Endothelial cell of umbilical vein (primary cell): ENCODE measurements around the gene SRBD1. TPM values are rescaled to one million over a fixed set of nuclear protein-coding genes. Genes with fewer than 3 reads are reported as not detected.

Experiments used
- BruUV-seq: library from RNA; stranded (reverse); fragments of 400-500 nt; replicated peaks from 2 replicates; lab custom pipeline; 2021; lab: Mats Ljungman, UMichigan
- CTCF ChIA-PET: fragments of 300-600, 350-600 bp; sonication (Branson Sonifier 250); formaldehyde crosslinking; loops from one replicate; lab custom pipeline; 2021; ENCODE audit warnings: antibody characterized with exemption, inconsistent platforms; lab: Charles Lee
- POLR2A ChIA-PET: fragments of 300-600, 350-600 bp; sonication (Branson Sonifier 250); formaldehyde crosslinking; loops from one replicate; lab custom pipeline; 2021; ENCODE audit warnings: antibody characterized with exemption, inconsistent platforms; lab: Charles Lee
- DNase-seq: peaks from one replicate; pipeline ENCODE4 v3.0.0-alpha.2; 2011; ENCODE audit warnings: low read depth, low spot score
- FAIRE-seq: peaks from 2 replicates; lab custom pipeline; 2011; peaks lifted over from hg19 to GRCh38; lab: Jason Lieb, UNC
- H2AFZ ChIP-seq: 2 replicates; pipeline ENCODE4 v1.6.0; 2012; ENCODE audit warnings: low read depth, low read length, control low read depth, inconsistent platforms
- H3K27ac ChIP-seq: 2 replicates; pipeline ENCODE4 v1.5.1; 2011; ENCODE audit warnings: low read depth, mild to moderate bottlenecking, control low read depth, low read length, moderate library complexity; ENCODE audit not compliant: insufficient read depth
- H3K27me3 ChIP-seq, 2 experiments: 2 replicates each; pipeline versions ENCODE4 v1.6.0 to v1.6.1; 2011; ENCODE audit warnings: low read length in 2 of 2, mixed read lengths in 1 of 2; ENCODE audit not compliant: control insufficient read depth in 2 of 2, insufficient read depth in 2 of 2
- H3K36me3 ChIP-seq, 2 experiments: 2 replicates in 1 of 2; 3 replicates in 1 of 2; pipeline ENCODE4 v1.5.1; 2011; ENCODE audit warnings: low read length in 2 of 2, mild to moderate bottlenecking in 1 of 2, moderate library complexity in 1 of 2; ENCODE audit not compliant: control insufficient read depth in 2 of 2, insufficient read depth in 2 of 2; ENCODE audit errors: extremely low read depth in 1 of 2
- H3K4me1 ChIP-seq: 3 replicates; pipeline ENCODE4 v1.5.1; 2011; ENCODE audit warnings: mild to moderate bottlenecking, low read length; ENCODE audit not compliant: control insufficient read depth, insufficient read depth; ENCODE audit errors: extremely low read depth
- H3K4me2 ChIP-seq: 2 replicates; pipeline ENCODE4 v1.6.1; 2011; ENCODE audit warnings: low read length, control low read depth, mixed read lengths; ENCODE audit not compliant: insufficient read depth
- H3K4me3 ChIP-seq, 3 experiments: fragments of 200-600 bp in 1 of 3; sonication (generic), shearing (Covaris generic) in 1 of 3; replicated peaks in 1 of 3; 2 replicates each; pipeline ENCODE4 v1.5.1; 2011 to 2016; ENCODE audit warnings: control low read depth in 3 of 3, low read length in 3 of 3, mild to moderate bottlenecking in 2 of 3, inconsistent platforms in 1 of 3, low read depth in 1 of 3, moderate library complexity in 1 of 3; ENCODE audit not compliant: insufficient read depth in 1 of 3
- H3K79me2 ChIP-seq: 2 replicates; pipeline ENCODE4 v1.6.0; 2012; ENCODE audit warnings: low read length, inconsistent platforms; ENCODE audit not compliant: control insufficient read depth, insufficient read depth
- H3K9ac ChIP-seq: replicated peaks from 2 replicates; pipeline ENCODE3; 2011; ENCODE audit warnings: low read length, control low read depth; ENCODE audit not compliant: insufficient read depth; ENCODE audit errors: extremely low read depth
- H3K9me1 ChIP-seq: replicated peaks from 3 replicates; pipeline ENCODE4 v1.6.0; 2011; ENCODE audit warnings: mild to moderate bottlenecking, low read length; ENCODE audit not compliant: control insufficient read depth, insufficient read depth; ENCODE audit errors: extremely low read depth
- H3K9me3 ChIP-seq: replicated peaks from 2 replicates; pipeline ENCODE4 v1.5.1; 2012; ENCODE audit warnings: low read length, inconsistent platforms; ENCODE audit not compliant: control insufficient read depth, insufficient read depth
- H4K20me1 ChIP-seq: replicated peaks from 2 replicates; pipeline ENCODE3; 2011; ENCODE audit warnings: mild to moderate bottlenecking, low read length; ENCODE audit not compliant: control insufficient read depth, insufficient read depth; ENCODE audit errors: extremely low read depth
- CTCF ChIP-seq, 2 donors: IDR thresholded peaks; 1 replicate in 1 of 2; 2 replicates in 1 of 2; pipeline ENCODE4 v1.5.1; 2011; ENCODE audit warnings: low read length in 2 of 2, mild to moderate bottlenecking in 2 of 2, moderate library complexity in 2 of 2, control low read depth in 1 of 2, inconsistent platforms in 1 of 2, low read depth in 1 of 2; ENCODE audit not compliant: insufficient read depth in 1 of 2; ENCODE audit errors: extremely low read depth in 1 of 2
- EZH2 ChIP-seq: IDR thresholded peaks from 2 replicates; pipeline ENCODE4 v1.6.1; 2012; ENCODE audit warnings: borderline replicate concordance, low read depth, mild to moderate bottlenecking, moderate library complexity, low read length, inconsistent platforms; ENCODE audit not compliant: severe bottlenecking
- FOS ChIP-seq: IDR thresholded peaks from 2 replicates; pipeline ENCODE4 v1.6.1; 2011; ENCODE audit warnings: mild to moderate bottlenecking, low read length, moderate library complexity, borderline replicate concordance; ENCODE audit not compliant: insufficient read depth
- GATA2 ChIP-seq: IDR thresholded peaks from 2 replicates; pipeline ENCODE4 v1.7.0; 2011; ENCODE audit warnings: low read depth, mild to moderate bottlenecking, moderate library complexity, mixed read lengths, low read length; ENCODE audit not compliant: insufficient read length, insufficient read depth
- JUN ChIP-seq: IDR thresholded peaks from 2 replicates; pipeline ENCODE4 v1.6.1; 2011; ENCODE audit warnings: borderline replicate concordance, low read depth; ENCODE audit not compliant: insufficient read length, insufficient read depth
- MAX ChIP-seq: IDR thresholded peaks from 2 replicates; pipeline ENCODE4 v1.6.1; 2011; ENCODE audit not compliant: insufficient read depth, insufficient read length
- MYC ChIP-seq: IDR thresholded peaks from one replicate; pipeline ENCODE4 v1.6.1; 2011; ENCODE audit warnings: mild to moderate bottlenecking, low read depth, low read length
- POLR2A ChIP-seq: IDR thresholded peaks from 2 replicates; pipeline ENCODE4 v1.6.1; 2012; ENCODE audit warnings: low read depth, mild to moderate bottlenecking, control low read depth, low read length
- POLR2AphosphoS5 ChIP-seq: IDR thresholded peaks from 2 replicates; pipeline ENCODE4 v1.6.1; 2012; ENCODE audit warnings: low read depth, mild to moderate bottlenecking, control low read depth, low read length, moderate library complexity; ENCODE audit not compliant: insufficient read depth
- dilution Hi-C: fragments of 300-500 bp; cut with MboI; formaldehyde crosslinking; loops from one replicate; pipeline ENCODE4 v1.15.0; 2019; ENCODE audit warnings: low sequenced_read_pairs; ENCODE audit not compliant: extremely low pct_ligation_motif_present
- intact Hi-C: fragments of 100-400 bp; cut with micrococcal nuclease; formaldehyde crosslinking; loops from one replicate; pipeline ENCODE4 v1.10.0; 2022
- polyA plus RNA-seq, 4 experiments: library from polyadenylated mRNA; depleted of rRNA in 3 of 4; stranded (reverse) in 3 of 4; unstranded in 1 of 4; fragments of >200 nt; gene quantifications; 2 replicates each; pipeline versions ENCODE4 v1.2.1 to v1.2.3, GENCODE V29; 2011 to 2012; ENCODE audit warnings: missing spikeins in 1 of 4
- total RNA-seq: library from RNA; stranded (reverse); gene quantifications from 2 replicates; pipeline ENCODE4 v1.2.3, GENCODE V29; 2021

SRBD1 gene
- total and polyA plus RNA-seq, 2 donors (not counting 3 experiments of a cell fraction or from before 2014, with no cell fraction given): 3.7 to 12.5 TPM

- H2AFZ ChIP-seq: no peak overlapping the region
- no peak overlapping the region for H3K9ac ChIP-seq
- no peak overlapping the region for H3K4me3 ChIP-seq
- ChIA-PET CTCF (interaction anchor here (0.8 to 1.3 kb wide), 6 partner anchors 9 to 636 kb away, joined by 3 read pairs; no protein-coding TSS in a partner anchor), POLR2A (no interaction called here)
- H3K9me1 ChIP-seq: no peaks in the 10 kb centered on the region
- no peaks in the 10 kb centered on the region for H3K36me3 ChIP-seq
- dilution Hi-C loops: no loop called here
- H3K4me1 ChIP-seq: peaks cover 21% of the 10 kb centered on the region
- no peaks in the 10 kb centered on the region for H4K20me1 ChIP-seq
- H3K79me2 ChIP-seq: no peaks in the 10 kb centered on the region
- intact Hi-C loops: no loop called here
- no peak for TF ChIP-seq CTCF (IDR thresholded peaks at IDR 0.05; ENCODE audit: extremely low read depth in 1 of 2, insufficient read depth in 1 of 2, low read depth in 1 of 2, low read length in 2 of 2)
- no peaks in the 10 kb centered on the region for H3K27me3 ChIP-seq
- no peak overlapping the region for H3K27ac ChIP-seq
- FAIRE-seq: no peak
- no peak overlapping the region for H3K4me2 ChIP-seq
- no peak for DNase-seq
- BruUV-seq: no TSS peak
- no peaks in the 10 kb centered on the region for H3K9me3 ChIP-seq
Observed at GRCh38 chr2:45617496-45617895, 6.4 kb upstream of the SRBD1 start.

- peak; percentile 37 for DNase-seq
- TF ChIP-seq EZH2: no peak
- no peak for TF ChIP-seq POLR2A
- TF ChIP-seq FOS: no peak
- no peak for TF ChIP-seq MAX
- no peak for TF ChIP-seq POLR2AphosphoS5
- TF ChIP-seq CTCF (IDR thresholded peaks at IDR 0.05; ENCODE audit: extremely low read depth in 1 of 2, insufficient read depth in 1 of 2, low read depth in 1 of 2, low read length in 2 of 2): no peak
- TF ChIP-seq JUN: no peak
- TF ChIP-seq GATA2: no peak
- TF ChIP-seq MYC: no peak
- Histone ChIP-seq H3K9me1 (no peaks in the 10 kb centered on the region), H2AFZ (no peak overlapping the region), H3K27ac (no peak overlapping the region), H3K4me3 (no peak overlapping the region), H3K9me3 (no peaks in the 10 kb centered on the region), H4K20me1 (no peaks in the 10 kb centered on the region), H3K9ac (no peak overlapping the region), H3K4me2 (peak overlapping the region; percentile 16), H3K27me3 (no peaks in the 10 kb centered on the region), H3K36me3 (no peaks in the 10 kb centered on the region), H3K79me2 (no peaks in the 10 kb centered on the region), H3K4me1 (peaks cover 28% of the 10 kb centered on the region)
- intact Hi-C loops: no loop called here
- peak; percentile 44 for FAIRE-seq
- no TSS peak for BruUV-seq
- POLR2A ChIA-PET: no interaction called here
- dilution Hi-C loops: no loop called here
- CTCF ChIA-PET: interaction anchor here (1.0 to 1.2 kb wide), 3 partner anchors 9 to 635 kb away, joined by 3 read pairs; no protein-coding TSS in a partner anchor
Observed at GRCh38 chr2:45616658-45617411, 5.8 kb upstream of the SRBD1 start.
